Activated effector memory CD4-positive, alpha-beta T cell treated with Interleukin-2 at 50 U/mL for 16 hours (primary cell): ENCODE results near the gene EHHADH.
"Not testable (repeated sequence)": the region's sequence is repeated elsewhere in the genome, so short reads cannot be mapped to it uniquely, and the experiment has no call there.

Experiments used
- DNase-seq: peaks from one replicate; pipeline ENCODE4 v3.0.0-alpha.2; 2020

The EHHADH gene

GRCh38 chr3:185253645-185254410, at the start of gene EHHADH:
TSS of gene EHHADH (minus strand) at chr3:185254049. CDS start at chr3:185254022, 27 bp downstream.
- DNase-seq = peak; percentile 30

- not testable (repeated sequence) for DNase-seq
These were observed 46.1 kb upstream of the EHHADH start for GRCh38 chr3:185299918-185300426.

GRCh38 chr3:185297867-185298266, 44.0 kb upstream of the EHHADH start:
- no peak for DNase-seq

GRCh38 chr3:185292238-185292637, 38.4 kb upstream of the EHHADH start:
- DNase-seq = no peak

- no peak for DNase-seq
These were observed 36.4 kb upstream of the EHHADH start for GRCh38 chr3:185290266-185290665.

GRCh38 chr3:185283374-185283935, 29.6 kb upstream of the EHHADH start:
- no peak for DNase-seq

GRCh38 chr3:185282696-185283373, 29.0 kb upstream of the EHHADH start:
- peak; percentile 85 for DNase-seq

GRCh38 chr3:185280572-185281365, 26.9 kb upstream of the EHHADH start:
- DNase-seq = no peak

GRCh38 chr3:185279587-185280138, 25.8 kb upstream of the EHHADH start:
- DNase-seq = no peak

- no peak for DNase-seq
These were observed 22.6 kb upstream of the EHHADH start for GRCh38 chr3:185276415-185276814.

GRCh38 chr3:185272033-185272432, 18.2 kb upstream of the EHHADH start:
- DNase-seq = no peak

GRCh38 chr3:185270956-185271332, 17.1 kb upstream of the EHHADH start:
- DNase-seq = no peak

GRCh38 chr3:185270262-185270955, 16.6 kb upstream of the EHHADH start:
- no peak for DNase-seq

- DNase-seq = no peak
These were observed 14.5 kb upstream of the EHHADH start for GRCh38 chr3:185268194-185268962.

- no peak for DNase-seq
These were observed 13.3 kb upstream of the EHHADH start for GRCh38 chr3:185267193-185267592.

- DNase-seq = no peak
These were observed 11.2 kb upstream of the EHHADH start for GRCh38 chr3:185264849-185265553.

- DNase-seq = no peak
These were observed 9.6 kb upstream of the EHHADH start for GRCh38 chr3:185263423-185263822.

GRCh38 chr3:185257334-185257733, 3.5 kb upstream of the EHHADH start:
- DNase-seq = no peak

GRCh38 chr3:185254799-185255198, 950 bp upstream of the EHHADH start:
- DNase-seq = no peak

GRCh38 chr3:185253133-185253532, 716 bp downstream of the EHHADH start:
- DNase-seq = not testable (repeated sequence)

- DNase-seq = no peak
These were observed 2.6 kb downstream of the EHHADH start for GRCh38 chr3:185251272-185251671.
